ENCODE data around the gene GTF2H4. TPM values are rescaled to one million over a fixed set of nuclear protein-coding genes. Genes with fewer than 3 reads are reported as not detected.
A peak's percentile ranks its signal among the peaks of the same experiment; 100 is the strongest.

Gene GTF2H4
- total RNA-seq, 1 experiment from 2014 or later, result 43.9 TPM

DNA sequence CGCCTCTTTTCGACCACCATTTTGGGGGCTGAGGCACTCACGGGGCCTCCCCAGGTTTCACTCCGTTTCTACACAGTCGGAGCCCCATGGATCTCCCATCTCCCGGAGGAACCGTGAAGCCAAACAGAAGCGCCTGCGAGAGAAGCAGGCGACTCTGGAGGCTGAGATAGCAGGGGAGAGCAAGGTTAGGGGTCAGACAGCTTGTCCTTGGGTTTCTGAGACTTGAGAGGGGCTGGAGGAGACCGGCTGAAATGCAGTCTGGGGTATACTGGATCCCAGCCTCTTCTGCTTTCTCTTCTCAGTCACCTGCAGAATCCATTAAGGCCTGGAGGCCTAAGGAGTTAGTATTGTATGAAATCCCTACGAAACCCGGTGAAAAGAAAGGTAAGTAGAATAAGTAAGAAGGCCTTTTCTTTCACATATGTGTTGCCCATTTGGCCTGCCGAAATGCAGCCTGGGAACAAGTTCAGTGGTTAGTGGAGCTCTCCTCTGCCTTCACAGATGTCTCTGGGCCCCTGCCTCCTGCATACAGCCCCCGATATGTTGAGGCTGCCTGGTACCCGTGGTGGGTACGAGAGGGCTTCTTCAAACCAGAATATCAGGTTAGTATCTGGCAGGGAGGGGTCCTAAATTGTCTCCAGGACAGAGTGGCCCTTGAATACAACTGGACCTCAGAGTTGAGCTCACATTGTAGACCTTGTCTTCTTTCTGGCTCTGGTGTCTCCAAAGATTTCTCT lies 7.0 kb downstream of the GTF2H4 start:
- intact Hi-C loops (cut with micrococcal nuclease; ENCODE audit: unreplicated experiment), result loop anchor here (1.0 to 10.0 kb wide), 11 partner anchors 30 to 450 kb away; partner anchors contain the start of gene DDR1
- Histone ChIP-seq H3K4me2 (peak overlapping the region; percentile 90), H3K27ac (peak overlapping the region; percentile 46; the same call in 1 of the 2 replicates), H4K20me1 (ENCODE audit: insufficient read depth) (no peaks in the 10 kb centered on the region), H3K79me2 (ENCODE audit: low read depth) (no peaks in the 10 kb centered on the region), H3K9me3 (ENCODE audit: insufficient read depth, low read depth) (no peaks in the 10 kb centered on the region), H3K4me1 (replicated peaks; ENCODE audit: insufficient read depth) (peaks cover 17% of the 10 kb centered on the region), H3K27me3 (ENCODE audit: insufficient read depth, low read depth) (no peaks in the 10 kb centered on the region), H2AFZ (peak overlapping the region; percentile 98), H3F3A (ENCODE audit: insufficient read depth, low read depth) (peaks cover 19% of the 10 kb centered on the region; the same call in 1 of the 2 replicates), H3K9me2 (ENCODE audit: insufficient read depth) (no peaks in the 10 kb centered on the region), H3K4me3 (peak overlapping the region; percentile 84), H3K36me3 (ENCODE audit: low read depth) (no peaks in the 10 kb centered on the region)
- no TSS peak for BruUV-seq (replicated peaks)
- ChIA-PET CTCF (interaction anchor here (0.9 to 5.7 kb wide), 7 partner anchors 30 to 200 kb away, joined by 3 to 69 read pairs (median 11); partner anchors contain the start of gene PSORS1C1), POLR2A (ENCODE audit: unreplicated experiment) (interaction anchor here (0.6 kb wide), 1 partner anchor 185 kb away, joined by 4 read pairs; no protein-coding TSS in a partner anchor)
- TF ChIP-seq, protein P1, sequence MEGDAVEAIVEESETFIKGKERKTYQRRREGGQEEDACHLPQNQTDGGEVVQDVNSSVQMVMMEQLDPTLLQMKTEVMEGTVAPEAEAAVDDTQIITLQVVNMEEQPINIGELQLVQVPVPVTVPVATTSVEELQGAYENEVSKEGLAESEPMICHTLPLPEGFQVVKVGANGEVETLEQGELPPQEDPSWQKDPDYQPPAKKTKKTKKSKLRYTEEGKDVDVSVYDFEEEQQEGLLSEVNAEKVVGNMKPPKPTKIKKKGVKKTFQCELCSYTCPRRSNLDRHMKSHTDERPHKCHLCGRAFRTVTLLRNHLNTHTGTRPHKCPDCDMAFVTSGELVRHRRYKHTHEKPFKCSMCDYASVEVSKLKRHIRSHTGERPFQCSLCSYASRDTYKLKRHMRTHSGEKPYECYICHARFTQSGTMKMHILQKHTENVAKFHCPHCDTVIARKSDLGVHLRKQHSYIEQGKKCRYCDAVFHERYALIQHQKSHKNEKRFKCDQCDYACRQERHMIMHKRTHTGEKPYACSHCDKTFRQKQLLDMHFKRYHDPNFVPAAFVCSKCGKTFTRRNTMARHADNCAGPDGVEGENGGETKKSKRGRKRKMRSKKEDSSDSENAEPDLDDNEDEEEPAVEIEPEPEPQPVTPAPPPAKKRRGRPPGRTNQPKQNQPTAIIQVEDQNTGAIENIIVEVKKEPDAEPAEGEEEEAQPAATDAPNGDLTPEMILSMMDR (conservative IDR thresholded peaks at IDR 0.05), result no peak
- no peak for TF ChIP-seq EZH2 (IDR thresholded peaks at IDR 0.05; ENCODE audit: low read depth)
- DNase-seq, result peak in 1 of 2 experiments; percentile 14

DNA sequence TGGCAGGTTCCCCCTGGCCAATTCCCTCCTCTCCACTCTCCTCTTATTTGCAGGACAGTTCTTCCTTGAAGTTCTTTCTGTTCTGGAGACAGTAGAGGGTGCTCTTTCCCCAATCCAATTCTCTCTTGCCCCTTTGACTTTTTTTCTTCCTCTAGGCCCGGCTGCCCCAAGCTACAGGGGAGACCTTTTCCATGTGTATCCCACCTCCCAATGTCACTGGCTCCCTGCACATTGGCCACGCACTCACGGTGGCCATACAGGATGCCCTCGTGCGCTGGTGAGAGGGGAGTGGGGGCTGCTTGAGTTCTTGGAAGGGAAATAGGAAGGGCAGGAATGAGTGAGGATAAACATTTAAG lies 7.6 kb downstream of the GTF2H4 start:
- intact Hi-C loops (cut with micrococcal nuclease; ENCODE audit: unreplicated experiment), result loop anchor here (1.0 to 10.0 kb wide), 9 partner anchors 31 to 449 kb away; partner anchors contain the start of gene DDR1
- Histone ChIP-seq H3K4me1 (replicated peaks; ENCODE audit: insufficient read depth) (peaks cover 17% of the 10 kb centered on the region), H3K27ac (no peak overlapping the region), H3K4me2 (peak overlapping the region; percentile 90), H3K9me3 (ENCODE audit: insufficient read depth, low read depth) (no peaks in the 10 kb centered on the region), H4K20me1 (ENCODE audit: insufficient read depth) (no peaks in the 10 kb centered on the region), H3K36me3 (ENCODE audit: low read depth) (no peaks in the 10 kb centered on the region), H2AFZ (no peak overlapping the region), H3K79me2 (ENCODE audit: low read depth) (no peaks in the 10 kb centered on the region), H3K9me2 (ENCODE audit: insufficient read depth) (no peaks in the 10 kb centered on the region), H3F3A (ENCODE audit: insufficient read depth, low read depth) (peaks cover 17% of the 10 kb centered on the region; the same call in 1 of the 2 replicates), H3K4me3 (no peak overlapping the region), H3K27me3 (ENCODE audit: insufficient read depth, low read depth) (no peaks in the 10 kb centered on the region)
- ChIA-PET CTCF (interaction anchor here (0.6 to 5.7 kb wide), 9 partner anchors 27 to 199 kb away, joined by 3 to 69 read pairs (median 5); partner anchors contain the start of gene PSORS1C1), POLR2A (ENCODE audit: unreplicated experiment) (interaction anchor here (0.6 kb wide), 1 partner anchor 185 kb away, joined by 4 read pairs; no protein-coding TSS in a partner anchor)
- peak in 1 of 2 experiments; percentile 45 for DNase-seq
- TF ChIP-seq EZH2 (IDR thresholded peaks at IDR 0.05; ENCODE audit: low read depth), result no peak
- TF ChIP-seq, protein P1 (conservative IDR thresholded peaks at IDR 0.05), result peak; percentile 76
- BruUV-seq (replicated peaks), result no TSS peak

DNA sequence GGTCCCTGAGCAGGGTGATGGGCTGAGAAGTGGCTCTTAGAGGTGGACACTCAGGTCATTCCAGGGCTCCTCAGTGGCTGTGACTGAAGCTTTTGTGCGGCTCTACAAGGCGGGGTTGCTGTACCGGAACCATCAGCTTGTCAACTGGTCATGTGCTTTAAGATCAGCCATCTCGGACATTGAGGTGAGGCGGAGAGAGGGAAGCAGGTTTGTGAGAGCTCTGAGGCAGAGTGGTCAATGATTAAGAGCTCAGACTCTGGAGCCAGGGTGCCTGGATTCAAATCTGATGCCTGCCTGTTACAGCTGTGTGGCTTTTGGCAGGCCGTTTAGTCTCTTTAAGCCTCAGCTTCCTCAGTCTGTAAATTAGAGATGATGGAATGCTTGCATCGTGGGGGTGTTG lies 9.0 kb downstream of the GTF2H4 start:
- Histone ChIP-seq H3K27me3 (ENCODE audit: insufficient read depth, low read depth) (no peaks in the 10 kb centered on the region), H3K27ac (no peak overlapping the region), H3F3A (ENCODE audit: insufficient read depth, low read depth) (peaks cover 14% of the 10 kb centered on the region; the same call in 1 of the 2 replicates), H4K20me1 (ENCODE audit: insufficient read depth) (no peaks in the 10 kb centered on the region), H3K36me3 (ENCODE audit: low read depth) (no peaks in the 10 kb centered on the region), H3K4me2 (no peak overlapping the region), H3K79me2 (ENCODE audit: low read depth) (no peaks in the 10 kb centered on the region), H2AFZ (no peak overlapping the region), H3K9me3 (ENCODE audit: insufficient read depth, low read depth) (no peaks in the 10 kb centered on the region), H3K4me3 (no peak overlapping the region), H3K9me2 (ENCODE audit: insufficient read depth) (no peaks in the 10 kb centered on the region), H3K4me1 (replicated peaks; ENCODE audit: insufficient read depth) (peaks cover 23% of the 10 kb centered on the region)
- ChIA-PET CTCF (interaction anchor here (2.6 to 5.7 kb wide), 2 partner anchors 153 to 170 kb away, joined by 15 to 69 read pairs; no protein-coding TSS in a partner anchor), POLR2A (ENCODE audit: unreplicated experiment) (no interaction called here)
- DNase-seq, result no peak
- TF ChIP-seq EZH2 (IDR thresholded peaks at IDR 0.05; ENCODE audit: low read depth), result no peak
- TF ChIP-seq, protein P1 (conservative IDR thresholded peaks at IDR 0.05), result no peak
- intact Hi-C loops (cut with micrococcal nuclease; ENCODE audit: unreplicated experiment), result loop anchor here (10.0 kb wide), 1 partner anchor 448 kb away; no protein-coding TSS in a partner anchor
- no TSS peak for BruUV-seq (replicated peaks)

All from PC-9 (cell line).